SKM-1 (cell line): Measurements from ENCODE around the gene CLIC5.
A peak's percentile ranks its signal among the peaks of the same experiment; 100 is the strongest.

Source experiments
- DNase-seq: peaks from one replicate; lab custom pipeline; 2025; ENCODE audit not compliant: unreplicated experiment; lab: John Stamatoyannopoulos, UW

CLIC5 gene

GRCh38 chr6:46000905-46001304, 14.8 kb downstream of the CLIC5 start:
- DNase-seq: no peak

GRCh38 chr6:45998524-45998923, 17.1 kb downstream of the CLIC5 start:
- no peak for DNase-seq

- DNase-seq: no peak
These were observed 17.7 kb downstream of the CLIC5 start for GRCh38 chr6:45997875-45998506.

GRCh38 chr6:45991189-45991588, 24.5 kb downstream of the CLIC5 start:
- no peak for DNase-seq

GRCh38 chr6:45990162-45990561, 25.5 kb downstream of the CLIC5 start:
- no peak for DNase-seq

GRCh38 chr6:45988635-45989034, 27.0 kb downstream of the CLIC5 start:
- DNase-seq: no peak

GRCh38 chr6:45987856-45988255, 27.8 kb downstream of the CLIC5 start:
- no peak for DNase-seq

- DNase-seq: no peak
These were observed 28.9 kb downstream of the CLIC5 start for GRCh38 chr6:45986746-45987274.

GRCh38 chr6:45984788-45985425, 30.8 kb downstream of the CLIC5 start:
- no peak for DNase-seq

- no peak for DNase-seq
These were observed 31.3 kb downstream of the CLIC5 start for GRCh38 chr6:45984347-45984746.

GRCh38 chr6:45983062-45983461, 32.6 kb downstream of the CLIC5 start:
- DNase-seq: no peak

- DNase-seq: no peak
These were observed 33.2 kb downstream of the CLIC5 start for GRCh38 chr6:45982280-45983036.

- no peak for DNase-seq
These were observed 34.6 kb downstream of the CLIC5 start for GRCh38 chr6:45981046-45981445.

GRCh38 chr6:45979311-45979710, 36.3 kb downstream of the CLIC5 start:
- DNase-seq: no peak

- DNase-seq: no peak
These were observed 41.1 kb downstream of the CLIC5 start for GRCh38 chr6:45974596-45974995.

- DNase-seq: no peak
These were observed 42.7 kb downstream of the CLIC5 start for GRCh38 chr6:45972795-45973503.

- no peak for DNase-seq
These were observed 44.4 kb downstream of the CLIC5 start for GRCh38 chr6:45971287-45971686.

GRCh38 chr6:45970326-45970725, 45.3 kb downstream of the CLIC5 start:
- DNase-seq: peak; percentile 12

- DNase-seq: no peak
These were observed 45.8 kb downstream of the CLIC5 start for GRCh38 chr6:45969883-45970282.

GRCh38 chr6:45969026-45969425, 46.6 kb downstream of the CLIC5 start:
- DNase-seq: no peak

GRCh38 chr6:45967363-45967762, 48.3 kb downstream of the CLIC5 start:
- DNase-seq: no peak
